Measurements from ENCODE around the gene PID1. TPM values are rescaled to one million over a fixed set of nuclear protein-coding genes. Genes with fewer than 3 reads are reported as not detected.

Gene PID1
- total and polyA plus RNA-seq, 4 donors = 13.3 to 52.0 (median 45.7) TPM

- H3K4me1 ChIP-seq (ENCODE audit: control insufficient read depth in 4 of 4, insufficient read depth in 4 of 4, low read length in 3 of 4) = peaks cover 0 to 2% (median 0%) of the 10 kb centered on the region in 4 donors
- TF ChIP-seq HNF4A (conservative IDR thresholded peaks at IDR 0.05) (no peak), TAF1 (conservative IDR thresholded peaks at IDR 0.05) (no peak), HNF4G (IDR thresholded peaks at IDR 0.05) (no peak), CTCF (IDR thresholded peaks at IDR 0.05; ENCODE audit: low read depth, low read length, missing input control) (no peak), EGR1 (IDR thresholded peaks at IDR 0.05; ENCODE audit: low read depth in 2 of 2) (no peak), FOXA1 (IDR thresholded peaks at IDR 0.05) (no peak), RAD21 (IDR thresholded peaks at IDR 0.05) (no peak), GABPA (IDR thresholded peaks at IDR 0.05 in 1 of 2, conservative IDR thresholded peaks at IDR 0.05 in 1 of 2) (no peak), RXRA (IDR thresholded peaks at IDR 0.05) (no peak), FOXA2 (IDR thresholded peaks at IDR 0.05) (no peak), ZBTB33 (IDR thresholded peaks at IDR 0.05) (no peak), REST (IDR thresholded peaks at IDR 0.05) (no peak), SP1 (IDR thresholded peaks at IDR 0.05) (no peak), NR2F2 (IDR thresholded peaks at IDR 0.05) (no peak), JUND (IDR thresholded peaks at IDR 0.05) (no peak), ATF3 (IDR thresholded peaks at IDR 0.05) (no peak), YY1 (IDR thresholded peaks at IDR 0.05) (no peak), MAX (IDR thresholded peaks at IDR 0.05) (no peak)
- no peaks in the 10 kb centered on the region for H3K27me3 ChIP-seq (ENCODE audit: control insufficient read depth in 4 of 4, insufficient read depth in 4 of 4, low read length in 3 of 4)
- no peak overlapping the region for H3K9ac ChIP-seq (ENCODE audit: low read depth in 1 of 2, low read length in 2 of 2)
- 73% methylated on average over 1 of the region's 1 CpG for WGBS
- H3K4me3 ChIP-seq (ENCODE audit: low read depth in 1 of 3, low read length in 3 of 3) = no peak overlapping the region
- H3K27ac ChIP-seq (ENCODE audit: low read depth in 1 of 2, low read length in 2 of 2) = no peak overlapping the region
- no peak for DNase-seq (ENCODE audit: low spot score)
- H3K36me3 ChIP-seq (ENCODE audit: control insufficient read depth in 4 of 4, insufficient read depth in 3 of 4, low read depth in 1 of 4, low read length in 3 of 4) = peaks cover 0 to 4% (median 2%) of the 10 kb centered on the region in 4 donors
- H3K9me3 ChIP-seq (ENCODE audit: control insufficient read depth in 4 of 4, low read length in 3 of 4) = no peaks in the 10 kb centered on the region
These were observed 189.7 kb downstream of the PID1 start for GRCh38 chr2:229081411-229081810.
